Panc1 (cell line): ENCODE results near the gene LRRC3B.

Source experiments
- POLR2AphosphoS5 ChIP-seq: IDR thresholded peaks from 2 replicates; pipeline ENCODE4 v1.6.1; 2012; ENCODE audit warnings: mild to moderate bottlenecking, low read depth, low read length, moderate library complexity
- TF ChIP-seq, protein P1 (sequence below): fragments of 450-650 bp; IDR thresholded peaks from 2 replicates; pipeline ENCODE4 v1.5.1; 2017; ENCODE audit warnings: mild to moderate bottlenecking

DNA sequence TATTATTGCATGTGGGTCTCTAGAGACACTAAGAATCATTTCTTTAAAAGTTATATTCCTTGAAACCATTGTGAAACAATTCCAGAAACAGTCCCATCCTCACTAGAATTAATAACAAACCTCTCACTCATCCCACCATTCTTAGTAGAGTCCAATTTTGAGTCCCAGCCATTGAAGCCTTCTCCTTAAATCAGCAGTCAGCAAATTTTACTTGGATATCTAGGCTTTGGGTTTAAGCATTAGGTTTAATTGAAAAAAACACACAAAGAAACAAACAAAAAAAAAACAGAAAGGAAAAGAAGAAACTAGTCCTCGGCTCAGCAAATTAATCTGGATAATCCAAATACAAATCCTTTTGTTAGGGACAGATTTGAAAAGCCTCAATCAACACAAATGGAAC, 109.3 kb downstream of the LRRC3B start:
- TF ChIP-seq, protein P1, sequence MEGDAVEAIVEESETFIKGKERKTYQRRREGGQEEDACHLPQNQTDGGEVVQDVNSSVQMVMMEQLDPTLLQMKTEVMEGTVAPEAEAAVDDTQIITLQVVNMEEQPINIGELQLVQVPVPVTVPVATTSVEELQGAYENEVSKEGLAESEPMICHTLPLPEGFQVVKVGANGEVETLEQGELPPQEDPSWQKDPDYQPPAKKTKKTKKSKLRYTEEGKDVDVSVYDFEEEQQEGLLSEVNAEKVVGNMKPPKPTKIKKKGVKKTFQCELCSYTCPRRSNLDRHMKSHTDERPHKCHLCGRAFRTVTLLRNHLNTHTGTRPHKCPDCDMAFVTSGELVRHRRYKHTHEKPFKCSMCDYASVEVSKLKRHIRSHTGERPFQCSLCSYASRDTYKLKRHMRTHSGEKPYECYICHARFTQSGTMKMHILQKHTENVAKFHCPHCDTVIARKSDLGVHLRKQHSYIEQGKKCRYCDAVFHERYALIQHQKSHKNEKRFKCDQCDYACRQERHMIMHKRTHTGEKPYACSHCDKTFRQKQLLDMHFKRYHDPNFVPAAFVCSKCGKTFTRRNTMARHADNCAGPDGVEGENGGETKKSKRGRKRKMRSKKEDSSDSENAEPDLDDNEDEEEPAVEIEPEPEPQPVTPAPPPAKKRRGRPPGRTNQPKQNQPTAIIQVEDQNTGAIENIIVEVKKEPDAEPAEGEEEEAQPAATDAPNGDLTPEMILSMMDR: no peak
- TF ChIP-seq POLR2AphosphoS5: no peak
